ENCODE results near the gene VIT.
"Not testable (repeated sequence)": the region's sequence is repeated elsewhere in the genome, so short reads cannot be mapped to it uniquely, and the experiment has no call there.

Gene VIT

DNA sequence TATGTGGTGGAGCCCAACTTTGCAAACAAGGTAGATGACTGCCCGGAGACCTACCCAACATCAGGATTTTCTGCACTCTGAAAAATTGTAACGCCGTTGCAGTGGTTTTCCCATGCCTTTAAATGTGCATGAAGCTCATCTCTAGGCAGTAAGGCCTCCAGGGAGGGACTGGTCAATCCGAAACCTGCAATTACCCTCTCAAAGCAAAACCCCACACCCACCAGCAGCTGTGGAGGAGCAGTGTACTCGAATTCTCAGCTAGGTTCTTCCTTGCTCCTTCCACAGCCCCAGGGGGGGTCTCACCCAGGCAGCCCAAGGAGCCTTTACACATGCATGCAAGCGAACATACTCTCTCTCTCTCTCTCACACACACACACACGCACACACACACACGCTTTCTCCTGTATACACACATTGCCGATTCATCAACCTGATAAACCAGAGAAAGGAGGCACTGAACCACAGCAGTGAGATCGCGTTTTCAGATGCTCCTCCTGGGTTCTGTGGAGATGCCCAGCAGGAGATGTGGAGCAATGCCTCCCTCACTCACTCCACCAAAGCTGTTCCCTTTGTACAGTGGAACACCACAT, 109.2 kb downstream of the VIT start:
- no peak for DNase-seq (ENCODE audit: low read depth in 2 of 2)

GRCh38 chr2:36807223-36807886, 110.8 kb downstream of the VIT start:
- DNase-seq (ENCODE audit: low read depth in 2 of 2): no peak

DNA sequence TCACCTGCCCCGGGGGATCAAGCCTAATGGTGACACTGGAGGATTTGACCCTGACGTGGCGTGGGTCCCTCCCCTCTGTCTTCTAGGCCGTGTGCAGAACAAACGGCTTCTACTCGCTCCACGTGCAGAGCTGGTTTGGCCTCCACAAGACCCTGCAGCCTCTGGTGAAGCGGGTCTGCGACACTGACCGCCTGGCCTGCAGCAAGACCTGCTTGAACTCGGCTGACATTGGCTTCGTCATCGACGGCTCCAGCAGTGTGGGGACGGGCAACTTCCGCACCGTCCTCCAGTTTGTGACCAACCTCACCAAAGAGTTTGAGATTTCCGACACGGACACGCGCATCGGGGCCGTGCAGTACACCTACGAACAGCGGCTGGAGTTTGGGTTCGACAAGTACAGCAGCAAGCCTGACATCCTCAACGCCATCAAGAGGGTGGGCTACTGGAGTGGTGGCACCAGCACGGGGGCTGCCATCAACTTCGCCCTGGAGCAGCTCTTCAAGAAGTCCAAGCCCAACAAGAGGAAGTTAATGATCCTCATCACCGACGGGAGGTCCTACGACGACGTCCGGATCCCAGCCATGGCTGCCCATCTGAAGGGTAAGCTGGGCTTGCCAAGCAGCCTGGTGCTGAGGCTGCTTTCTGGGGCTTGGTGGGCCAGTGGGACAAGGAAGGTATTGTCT, 112.0 kb downstream of the VIT start:
- DNase-seq (ENCODE audit: low read depth in 2 of 2): no peak

GRCh38 chr2:36809069-36809445, 112.5 kb downstream of the VIT start:
- no peak for DNase-seq (ENCODE audit: low read depth in 2 of 2)

DNA sequence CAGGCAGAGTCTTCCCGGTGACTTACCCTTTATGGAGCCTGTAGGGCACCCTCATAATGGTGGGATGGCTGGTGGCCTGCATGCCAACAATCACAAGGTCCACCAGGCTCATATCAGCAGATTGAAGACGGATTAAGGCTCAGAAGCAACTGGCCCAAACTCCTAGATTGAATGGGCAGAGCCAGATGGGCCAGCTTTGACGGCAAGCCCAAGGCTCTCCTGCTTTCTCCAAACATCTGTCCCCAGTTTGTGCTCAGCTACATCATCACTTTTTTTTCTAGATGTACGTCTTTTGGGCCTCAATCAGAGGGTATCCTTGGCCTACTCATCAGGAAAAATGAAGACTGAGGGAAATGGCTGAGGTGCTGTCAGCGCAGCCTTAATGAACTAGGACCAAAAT, 114.6 kb downstream of the VIT start:
- no peak for DNase-seq (ENCODE audit: low read depth in 2 of 2)

GRCh38 chr2:36812196-36812595, 115.7 kb downstream of the VIT start:
- no peak for DNase-seq (ENCODE audit: low read depth in 2 of 2)

DNA sequence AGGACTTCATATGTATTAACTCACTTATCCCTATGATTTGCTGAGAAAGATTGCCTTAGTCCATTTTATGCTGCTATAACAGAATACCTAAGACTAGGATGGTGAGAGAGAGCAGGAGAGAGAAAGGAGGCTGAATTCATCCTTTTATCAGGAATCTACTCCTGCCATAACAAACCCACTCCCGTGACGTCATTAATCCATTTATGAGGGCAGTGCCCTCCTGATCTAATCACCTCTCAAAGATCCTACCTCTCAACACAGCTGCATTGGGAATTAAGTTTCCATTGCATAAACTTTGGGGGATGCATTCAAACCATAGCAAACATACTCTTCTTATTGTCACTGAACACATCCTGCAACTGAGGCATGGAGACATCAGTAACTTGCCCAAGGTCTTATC, 122.0 kb downstream of the VIT start:
- DNase-seq (ENCODE audit: low read depth in 2 of 2): no peak

DNA sequence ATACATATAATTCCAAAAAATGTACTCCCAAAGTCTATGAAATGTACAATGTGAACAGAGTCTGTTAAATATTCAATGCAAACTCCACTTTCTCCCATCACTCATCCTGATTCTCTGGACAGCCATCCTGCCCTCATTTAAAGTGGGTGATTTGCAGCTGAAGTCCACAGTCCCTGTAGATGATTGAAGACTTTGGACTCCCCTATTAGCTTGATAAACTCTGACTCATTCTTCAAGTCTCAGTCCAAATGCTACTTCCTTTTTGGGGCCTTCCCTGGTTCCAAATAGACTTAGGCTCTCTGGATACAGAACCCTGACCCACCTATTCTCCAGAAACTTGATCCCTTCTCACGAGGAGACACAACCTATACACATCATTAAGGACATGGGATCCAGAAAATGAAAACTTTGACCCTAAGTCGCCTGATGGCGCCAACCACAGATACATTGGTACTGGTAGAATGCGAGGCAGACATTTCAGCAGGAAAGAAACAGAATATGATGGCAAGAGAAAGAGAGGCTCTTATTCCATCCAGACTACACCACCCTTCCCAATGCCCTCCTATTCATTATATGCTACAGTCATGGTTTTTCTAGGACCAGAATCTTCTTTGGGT, 122.7 kb downstream of the VIT start:
- DNase-seq (ENCODE audit: low read depth in 2 of 2): no peak

DNA sequence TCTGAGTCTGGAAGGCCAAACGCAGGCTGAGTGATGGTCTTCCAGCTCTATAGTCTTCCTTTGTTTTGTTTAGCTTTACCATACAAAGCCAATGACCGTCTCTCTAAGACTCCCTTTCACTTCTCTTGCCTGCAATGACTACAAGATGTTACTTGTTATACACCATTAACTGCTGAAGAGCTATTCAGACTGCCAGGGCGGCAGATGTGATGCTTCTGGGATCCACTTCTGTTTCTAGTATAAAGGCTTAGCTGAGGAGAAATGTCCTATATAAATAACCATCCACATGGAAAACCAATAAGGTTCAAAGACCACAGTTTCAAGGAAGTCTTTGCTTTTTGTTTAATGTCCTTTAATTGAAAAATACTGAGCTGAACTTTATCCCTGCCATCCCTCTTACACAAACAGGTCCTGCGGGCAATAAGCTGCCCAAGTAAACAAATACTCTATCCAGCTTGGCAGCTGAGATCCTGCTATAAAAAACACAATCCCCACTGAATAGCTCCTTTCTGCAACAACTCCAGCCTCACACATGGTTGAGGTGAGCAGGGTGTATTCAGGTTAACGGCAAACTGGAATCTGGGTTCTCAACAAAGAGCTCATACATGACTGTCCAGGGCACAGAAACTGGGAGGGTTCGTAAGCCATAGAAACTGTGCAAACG, 124.6 kb downstream of the VIT start:
- no peak for DNase-seq (ENCODE audit: low read depth in 2 of 2)

GRCh38 chr2:36823862-36824261, 127.4 kb downstream of the VIT start:
- no peak for DNase-seq (ENCODE audit: low read depth in 2 of 2)

DNA sequence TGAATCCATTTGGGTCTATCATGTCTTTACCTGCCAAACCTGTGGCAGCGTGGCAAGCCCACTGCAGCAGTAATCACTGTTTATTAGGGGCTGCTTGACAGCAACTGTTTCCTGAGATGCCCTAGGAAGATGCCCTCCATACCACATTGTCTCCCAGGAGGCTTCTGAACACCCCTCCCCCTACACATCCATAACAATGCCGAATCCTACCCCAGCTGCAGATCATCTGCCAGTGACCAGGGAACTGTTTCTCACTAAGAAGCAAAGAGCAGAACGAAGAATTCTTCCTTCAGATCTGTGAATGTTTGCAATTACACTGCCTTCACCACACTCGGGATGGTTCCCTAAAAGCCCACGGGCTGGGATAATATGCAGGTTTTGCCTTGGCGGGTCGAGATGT, 127.8 kb downstream of the VIT start:
- DNase-seq (ENCODE audit: low read depth in 2 of 2): no peak

DNA sequence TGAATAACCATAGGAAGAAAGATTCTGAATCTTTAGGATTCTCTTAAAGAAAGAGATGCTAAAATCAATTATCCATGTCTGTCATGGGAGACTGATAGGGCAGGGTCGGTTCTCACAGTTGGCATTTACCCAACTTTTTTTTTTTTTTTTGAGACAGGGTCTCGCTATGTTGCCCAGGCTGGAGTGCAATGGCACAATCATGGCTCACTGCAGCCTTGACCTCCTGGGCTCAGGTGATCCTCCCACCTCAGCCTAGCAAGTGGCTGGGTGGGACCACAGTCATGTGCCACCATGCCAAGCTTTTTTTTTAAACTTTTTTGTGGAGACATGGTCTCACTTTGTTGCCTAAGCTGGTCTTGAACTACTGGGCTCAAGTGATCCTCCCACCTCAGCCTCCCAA, 128.2 kb downstream of the VIT start:
- not testable (repeated sequence) for DNase-seq (ENCODE audit: low read depth in 2 of 2)

DNA sequence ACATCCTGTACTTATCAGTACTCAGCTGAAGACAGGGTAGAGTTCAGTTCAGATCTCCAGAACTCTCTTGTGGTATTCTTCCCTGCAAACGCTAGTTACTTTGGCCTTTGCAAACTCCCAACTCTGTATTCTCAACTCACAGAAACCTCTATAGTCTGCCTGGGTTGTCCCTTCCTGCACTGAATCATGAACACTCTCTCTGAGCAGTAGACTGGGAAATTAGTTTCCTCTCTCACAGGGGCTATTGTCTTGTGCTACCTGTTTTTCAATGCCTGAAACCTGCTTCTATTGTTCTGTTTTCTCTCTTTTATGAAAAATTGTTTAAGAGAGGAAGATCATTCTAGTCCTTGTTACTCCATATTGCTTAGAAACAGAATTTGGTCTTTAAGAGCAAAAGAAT, 134.7 kb downstream of the VIT start:
- no peak for DNase-seq (ENCODE audit: low read depth in 2 of 2)

- no peak for DNase-seq (ENCODE audit: low read depth in 2 of 2)
These were observed 137.7 kb downstream of the VIT start for GRCh38 chr2:36834203-36834602.

GRCh38 chr2:36834731-36835524, 138.4 kb downstream of the VIT start:
- DNase-seq (ENCODE audit: low read depth in 2 of 2): no peak

- DNase-seq (ENCODE audit: low read depth in 2 of 2): no peak
These were observed 143.6 kb downstream of the VIT start for GRCh38 chr2:36839976-36840617.

- DNase-seq (ENCODE audit: low read depth in 2 of 2): no peak
These were observed 147.3 kb downstream of the VIT start for GRCh38 chr2:36843838-36844237.

GRCh38 chr2:36849265-36849664, 152.8 kb downstream of the VIT start:
- DNase-seq (ENCODE audit: low read depth in 2 of 2): no peak

GRCh38 chr2:36854241-36854640, 157.7 kb downstream of the VIT start:
- DNase-seq (ENCODE audit: low read depth in 2 of 2): no peak

- DNase-seq (ENCODE audit: low read depth in 2 of 2): no peak
These were observed 158.9 kb downstream of the VIT start for GRCh38 chr2:36855429-36855828.

- no peak for DNase-seq (ENCODE audit: low read depth in 2 of 2)
These were observed 161.2 kb downstream of the VIT start for GRCh38 chr2:36857713-36858112.

All from stimulated activated CD8-positive, alpha-beta memory T cell treated with anti-CD3 and anti-CD28 coated beads, Interleukin-7, amount 100 ng/mL, for 4 hours (primary cell).